Urothelium cell line (cell line): Measurements from ENCODE around the gene THADA.

Experiments used
- DNase-seq: peaks from one replicate; pipeline ENCODE4 v3.0.0; 2011; ENCODE audit warnings: low spot score, mixed read lengths
- FAIRE-seq: peaks from 2 replicates; lab custom pipeline; 2011; peaks lifted over from hg19 to GRCh38; lab: Jason Lieb, UNC

Gene THADA

DNA sequence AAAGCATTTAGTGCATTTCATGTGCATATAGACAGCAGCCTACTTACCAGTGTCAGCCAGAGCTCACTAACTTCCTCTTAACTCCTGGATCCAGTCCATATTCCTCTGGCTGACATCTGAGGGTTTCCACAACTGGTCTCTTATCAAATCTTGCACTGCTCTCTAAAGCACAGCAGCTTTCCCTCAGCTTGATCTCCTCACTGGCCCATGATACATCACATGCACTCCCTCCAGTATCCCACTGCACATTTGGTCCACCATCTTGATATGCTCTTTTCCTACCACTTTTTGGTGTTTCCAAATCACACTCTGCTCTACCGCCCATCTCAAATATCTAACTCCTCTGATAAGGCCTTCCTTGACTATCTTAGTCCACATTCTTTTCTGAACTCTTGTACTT, 264.4 kb downstream of the THADA start:
- DNase-seq, result no peak
- no peak for FAIRE-seq

DNA sequence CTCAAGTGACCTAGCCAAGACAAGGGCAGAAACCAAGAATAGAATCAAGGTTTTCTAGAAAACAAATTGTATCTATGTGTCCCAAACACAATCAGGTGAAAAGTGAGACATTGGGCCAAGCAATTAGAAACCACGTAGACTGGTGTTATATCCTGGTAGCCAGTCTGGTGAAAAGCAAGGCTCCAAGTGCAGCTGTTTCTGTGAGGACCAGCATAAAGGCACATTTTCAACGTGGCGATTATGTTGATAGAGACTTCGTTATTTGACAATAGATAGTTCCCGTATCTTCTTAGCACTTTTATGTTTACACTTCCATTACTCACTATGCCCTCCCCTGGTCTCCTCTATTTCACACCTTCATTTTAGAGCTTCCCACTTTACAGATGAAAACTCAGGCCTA, 266.2 kb downstream of the THADA start:
- DNase-seq (no peak), FAIRE-seq (no peak)

DNA sequence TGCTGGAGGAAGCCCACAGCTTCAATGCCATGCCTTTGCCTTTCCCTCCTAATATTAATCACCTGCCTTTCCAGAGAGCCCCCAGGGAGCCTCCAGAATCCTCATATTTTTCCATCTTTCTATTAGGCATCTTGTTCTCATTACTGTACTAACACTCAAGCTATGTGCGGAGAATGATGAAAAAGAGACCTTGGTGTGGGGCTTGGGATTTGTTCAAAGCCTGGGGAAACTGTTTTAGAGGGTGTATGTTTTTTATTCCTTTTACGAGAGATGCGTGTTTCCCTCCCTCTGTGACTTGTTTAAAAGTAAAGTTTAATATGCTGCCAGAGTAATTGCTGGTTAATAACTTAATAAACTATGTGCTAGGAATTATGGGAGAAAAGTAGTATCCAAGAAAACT, 267.0 kb downstream of the THADA start:
- no peak for DNase-seq
- FAIRE-seq, result no peak

DNA sequence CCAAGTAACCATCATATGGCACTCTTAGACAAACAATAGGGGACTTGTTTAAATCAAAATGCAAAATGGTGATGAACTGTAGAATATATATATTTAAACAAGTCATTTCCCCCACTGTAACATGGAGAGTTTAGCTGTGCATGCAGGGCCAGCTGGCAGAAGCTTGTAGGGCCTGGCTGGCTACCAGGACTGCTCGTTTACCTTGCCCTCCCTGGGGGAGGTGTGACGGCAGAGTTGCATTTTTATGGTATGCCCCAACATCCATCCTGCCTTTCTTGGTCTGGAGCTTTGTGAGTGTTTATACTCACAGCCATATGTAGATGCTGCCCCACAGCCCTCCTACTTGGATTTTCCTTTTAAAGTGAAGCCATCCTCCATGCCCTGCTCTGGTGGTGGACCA, 267.7 kb downstream of the THADA start:
- DNase-seq (no peak), FAIRE-seq (no peak)

DNA sequence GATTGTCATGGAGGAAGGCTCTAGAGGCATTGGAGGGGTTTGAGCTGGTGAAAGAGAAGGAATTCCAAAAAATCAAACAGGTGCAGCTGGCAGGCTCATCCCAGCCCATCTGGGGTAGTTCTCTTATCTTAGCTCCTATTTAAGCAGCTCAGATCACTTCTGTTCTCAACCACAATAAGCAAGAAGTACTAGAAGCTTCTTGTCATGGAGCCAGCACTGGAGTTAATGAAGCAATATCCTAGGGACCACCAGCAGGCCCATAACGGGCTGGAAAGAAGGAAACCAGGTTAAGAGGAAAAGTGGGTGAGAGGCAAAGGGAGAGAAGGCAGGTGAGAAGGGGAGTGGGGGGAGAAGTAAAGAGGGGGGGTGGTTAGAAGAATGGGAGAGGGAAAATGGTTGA, 268.7 kb downstream of the THADA start:
- FAIRE-seq (no peak), DNase-seq (no peak)

DNA sequence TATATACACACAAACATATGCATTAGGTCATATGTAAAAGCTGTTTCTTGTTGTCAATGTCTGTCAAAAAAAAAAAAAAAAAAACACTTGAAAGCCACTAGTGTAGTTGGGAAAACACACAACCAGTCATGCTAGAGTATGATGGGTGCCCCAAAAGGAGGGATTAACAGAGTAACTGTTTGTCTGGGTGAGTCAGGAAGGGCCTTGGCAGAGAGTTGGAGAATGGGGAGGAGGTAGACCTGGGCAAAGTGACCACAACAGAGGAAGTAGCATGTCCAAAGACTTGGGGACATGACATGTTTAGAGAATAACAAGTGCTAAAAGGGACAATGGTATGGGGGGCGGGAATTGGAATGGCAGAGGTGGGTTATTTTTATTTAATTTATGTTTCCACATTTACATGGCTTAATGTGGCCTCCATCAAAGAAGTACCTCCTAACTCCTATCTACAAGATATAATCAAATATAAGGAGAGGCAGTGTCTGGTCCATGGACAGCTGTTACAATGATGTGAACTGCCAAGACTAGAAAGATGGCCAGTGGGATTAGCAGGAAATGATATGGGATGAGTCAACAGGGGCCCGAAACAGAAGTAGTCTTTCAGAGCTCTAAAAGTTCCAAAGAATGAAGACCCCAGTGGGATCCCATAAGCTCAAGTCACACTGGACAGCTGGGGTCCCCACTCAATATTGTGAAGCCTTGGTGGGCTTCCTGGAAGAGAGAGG, 269.6 kb downstream of the THADA start:
- DNase-seq (no peak), FAIRE-seq (no peak)

- FAIRE-seq (no peak), DNase-seq (no peak)
These were observed 270.6 kb downstream of the THADA start for GRCh38 chr2:43325107-43325811.

DNA sequence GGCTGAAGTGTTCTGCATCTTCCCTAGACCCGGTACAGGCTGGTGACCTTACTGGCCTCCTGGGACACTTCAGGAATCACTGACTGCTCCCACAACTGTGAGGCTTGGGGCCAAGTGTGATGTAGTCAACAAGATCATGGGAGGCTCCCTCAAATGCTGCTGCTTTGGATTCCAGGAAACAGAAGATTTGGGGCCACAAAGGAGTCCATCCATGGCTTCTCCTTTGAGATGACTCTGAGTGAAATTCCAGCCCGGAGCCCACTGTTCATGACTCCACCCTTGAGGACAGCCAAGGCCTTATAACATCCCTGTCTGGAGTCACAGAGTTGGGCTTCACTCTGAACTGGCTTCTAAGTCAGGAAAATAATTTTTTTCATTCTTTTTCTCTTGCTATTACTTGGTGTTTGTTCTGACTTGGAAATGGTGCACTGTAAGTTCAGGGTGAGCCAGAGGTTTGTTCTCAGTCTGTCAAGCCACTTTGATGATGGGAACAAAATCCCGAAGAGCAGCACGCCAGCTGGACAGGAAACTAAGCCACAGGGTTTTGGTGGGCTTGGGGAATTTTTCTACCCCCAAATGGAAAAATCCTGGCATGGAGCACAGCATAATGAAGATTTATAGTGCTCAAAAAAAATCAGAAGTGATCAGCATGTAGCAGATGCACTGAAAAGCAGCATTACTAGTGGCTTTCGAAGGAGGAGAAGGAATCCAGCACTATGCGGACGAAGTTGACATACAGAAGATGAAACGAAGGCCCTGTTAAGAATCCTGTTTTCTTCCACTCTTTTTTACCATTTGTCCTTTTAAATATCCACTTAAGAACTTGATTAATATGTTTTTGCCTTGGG, 271.4 kb downstream of the THADA start:
- no peak for DNase-seq
- FAIRE-seq, result no peak

DNA sequence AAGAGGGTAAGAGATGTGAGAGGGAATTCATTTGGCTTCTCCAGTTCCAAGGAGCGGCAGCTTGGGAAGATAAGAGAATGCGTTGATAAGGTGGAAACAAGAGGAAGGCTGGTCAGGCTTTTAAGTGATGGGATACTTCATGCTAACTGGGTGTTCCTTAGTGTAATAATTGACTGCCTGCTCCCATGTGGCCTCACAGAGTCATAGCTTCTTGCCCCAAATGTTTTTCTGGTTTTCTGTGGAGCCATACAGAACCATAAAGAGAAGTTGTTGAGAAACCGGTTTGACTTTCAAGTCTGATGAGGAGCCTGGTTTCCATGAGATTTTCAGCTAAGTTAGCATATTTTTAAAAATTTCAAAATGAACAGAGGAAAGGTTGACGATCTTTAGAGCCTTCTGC, 272.0 kb downstream of the THADA start:
- DNase-seq (no peak), FAIRE-seq (no peak)

- FAIRE-seq (no peak), DNase-seq (no peak)
These were observed 274.4 kb downstream of the THADA start for GRCh38 chr2:43321446-43321845.

- DNase-seq, result no peak
- no peak for FAIRE-seq
These were observed 276.3 kb downstream of the THADA start for GRCh38 chr2:43319541-43319940.

DNA sequence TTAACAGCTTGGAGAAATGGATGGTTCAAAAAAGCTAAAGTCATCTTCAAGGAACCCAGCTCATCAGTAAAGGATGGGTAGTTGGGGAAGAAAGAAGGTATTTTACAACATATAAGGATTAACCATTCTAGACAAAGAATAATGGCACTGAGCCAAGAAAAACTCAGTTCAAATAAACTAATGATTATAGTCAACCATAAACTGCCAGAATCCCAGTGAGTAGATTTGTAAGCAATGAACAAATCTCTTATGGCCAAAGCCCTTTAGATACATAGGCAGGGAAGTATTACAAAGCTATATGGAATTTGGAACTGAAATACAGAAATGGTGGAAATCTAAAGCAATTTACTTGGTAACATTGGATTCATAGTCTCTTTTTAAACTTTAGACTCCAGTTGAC, 277.0 kb downstream of the THADA start:
- no peak for FAIRE-seq
- DNase-seq, result no peak

DNA sequence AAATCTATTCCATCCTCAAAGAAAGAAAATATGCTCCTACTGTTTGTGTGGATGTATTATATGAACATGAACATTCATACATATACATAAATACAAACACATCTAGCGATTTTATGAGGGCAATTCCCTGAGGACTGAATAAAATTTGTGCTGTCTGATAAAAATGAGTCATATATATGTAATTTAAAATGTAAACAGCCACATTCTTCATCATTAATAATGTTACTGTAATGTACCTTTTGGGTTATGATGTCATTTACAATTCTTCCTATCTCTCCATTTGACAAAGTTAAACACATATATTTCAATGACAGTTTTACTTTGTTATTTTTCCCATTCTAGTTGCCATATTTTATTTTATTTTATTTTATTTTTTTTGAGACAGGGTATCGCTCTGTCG, 278.2 kb downstream of the THADA start:
- FAIRE-seq (no peak), DNase-seq (no peak)

- DNase-seq, result no peak
- no peak for FAIRE-seq
These were observed 278.6 kb downstream of the THADA start for GRCh38 chr2:43317194-43317593.

DNA sequence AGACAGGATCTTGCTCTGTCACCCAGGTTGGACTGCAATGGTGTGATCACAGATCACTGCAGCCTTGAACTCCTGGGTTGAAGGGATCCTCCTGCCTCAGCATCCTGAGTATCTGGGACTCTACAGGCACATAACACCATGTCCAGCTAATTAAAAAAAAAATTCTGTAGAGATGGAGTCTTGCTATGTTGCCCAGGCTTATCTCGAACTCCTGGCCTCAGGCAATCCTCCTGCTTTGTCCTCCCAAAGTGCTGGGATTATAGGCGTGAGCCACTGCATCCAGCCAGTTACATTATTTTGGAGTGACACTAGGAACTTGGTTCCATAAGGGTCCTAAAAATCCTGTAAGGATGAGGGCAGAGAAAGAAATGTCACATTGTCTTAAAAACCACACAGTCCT, 280.4 kb downstream of the THADA start:
- no peak for DNase-seq
- FAIRE-seq, result no peak

DNA sequence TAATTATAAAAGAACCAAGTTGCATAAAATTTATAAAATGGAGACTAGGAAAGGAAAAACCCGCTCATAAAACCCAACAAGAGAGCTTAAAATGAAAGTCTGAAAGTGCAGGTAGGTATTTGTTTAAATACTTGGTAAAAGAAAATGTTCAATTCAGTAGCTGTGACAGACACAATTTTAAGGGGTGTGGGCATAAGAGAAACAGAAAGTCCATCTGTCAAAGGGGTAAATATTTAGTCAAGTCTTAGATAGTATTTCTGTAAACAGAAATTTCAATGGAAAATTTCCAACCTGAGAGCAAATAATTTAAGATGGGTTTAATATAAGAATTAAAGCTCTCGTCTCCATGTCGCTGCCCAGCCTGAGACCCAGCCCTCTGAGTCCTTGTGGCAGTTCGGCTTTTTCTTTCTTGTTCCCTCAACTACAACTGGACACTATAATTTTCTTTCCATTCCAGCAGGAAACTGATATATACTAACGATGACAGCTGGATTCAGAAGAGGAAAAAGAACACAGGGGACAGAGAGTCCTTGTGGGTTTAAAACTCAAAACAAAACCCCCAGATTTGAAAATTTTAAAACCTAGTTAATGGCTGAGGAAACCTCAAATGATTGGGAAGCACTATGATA, 281.4 kb downstream of the THADA start:
- no peak for DNase-seq
- no peak for FAIRE-seq

DNA sequence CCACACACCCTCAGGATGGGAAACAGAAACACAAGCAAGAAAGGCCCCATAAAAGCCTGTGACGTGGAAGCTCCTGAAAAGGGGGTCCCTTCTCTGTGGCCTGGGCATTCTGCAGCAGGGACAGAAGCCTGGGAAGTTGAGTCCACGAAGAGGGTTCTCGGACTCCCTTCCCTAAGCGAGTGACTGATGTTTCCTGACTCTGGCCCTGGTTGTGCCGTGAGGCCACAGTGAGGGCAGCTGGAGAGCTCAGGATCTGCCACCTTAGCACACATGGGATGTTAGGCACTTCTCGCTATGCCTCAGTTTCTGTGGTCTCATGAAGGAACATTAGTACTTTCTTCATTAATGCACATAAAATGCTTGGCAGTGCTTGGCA, 282.2 kb downstream of the THADA start:
- no peak for FAIRE-seq

DNA sequence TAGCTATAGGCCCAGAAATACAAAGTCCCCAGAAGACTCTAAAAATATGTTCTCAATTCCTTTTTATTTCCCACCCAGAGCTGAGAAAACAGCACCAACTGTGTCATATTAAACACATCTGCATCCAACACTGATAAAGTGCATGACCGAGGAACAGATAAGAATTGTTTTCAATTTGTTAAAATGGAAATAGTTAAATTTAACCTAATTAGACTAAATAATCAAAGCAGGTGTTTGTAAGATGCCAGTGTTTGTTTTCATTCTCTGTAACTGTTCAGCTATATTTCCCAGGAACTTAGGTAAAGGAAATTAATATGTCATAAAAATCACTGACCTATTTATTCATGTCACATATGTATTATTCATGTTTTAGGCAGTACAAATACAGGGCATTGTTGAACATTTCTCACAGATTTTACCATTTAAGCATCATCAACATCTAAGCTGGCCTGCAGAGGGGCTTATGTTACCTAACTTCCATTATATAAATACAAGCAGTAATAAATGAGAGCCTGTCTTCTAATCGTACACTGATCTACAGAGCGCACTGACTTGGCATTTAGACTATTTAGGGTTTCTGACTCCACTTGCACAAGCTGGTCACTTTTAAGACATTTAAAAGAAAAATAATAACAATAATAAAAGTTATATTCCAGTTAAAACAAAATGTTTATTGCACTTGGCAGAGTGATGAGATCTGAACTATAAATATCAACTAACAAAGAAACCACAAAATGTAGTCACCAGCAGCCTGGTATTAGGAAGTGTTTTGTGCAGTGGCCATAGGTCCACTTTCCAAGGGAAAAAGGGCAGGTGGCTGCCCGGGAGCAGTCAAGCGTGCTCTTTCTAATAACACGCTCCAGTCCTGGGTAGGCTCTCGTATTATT, 282.8 kb downstream of the THADA start:
- FAIRE-seq (no peak), DNase-seq (peak; percentile 59)

More for the DNA sequence above, 282.2 kb downstream of the THADA start:
- no peak for DNase-seq

- FAIRE-seq (no peak), DNase-seq (peak; percentile 33)
These were observed 284.6 kb downstream of the THADA start for GRCh38 chr2:43311276-43311675.

GRCh38 chr2:43309935-43310334, 285.9 kb downstream of the THADA start:
- FAIRE-seq (no peak), DNase-seq (no peak)
